ENCODE results near the gene MCL1.

GRCh38 chr1:150550222-150551050, 29.0 kb downstream of the MCL1 start:
- no peak for TF ChIP-seq CTCF (IDR thresholded peaks at IDR 0.05)
- TF ChIP-seq POLR2A (IDR thresholded peaks at IDR 0.05) = no peak
